Astrocyte of the spinal cord (primary cell): Measurements from ENCODE around the gene CUL5.
"Not testable (repeated sequence)": the region's sequence is repeated elsewhere in the genome, so short reads cannot be mapped to it uniquely, and the experiment has no call there.

Source experiments
- DNase-seq: peaks from one replicate; pipeline ENCODE4 v3.0.0; 2011; ENCODE audit warnings: low read depth, low spot score
- H3K4me3 ChIP-seq: 2 replicates; pipeline ENCODE4 v1.5.1; 2011; ENCODE audit warnings: low read depth, mild to moderate bottlenecking, low read length, moderate library complexity
- in situ Hi-C: cut with HindIII; loops from 2 replicates; pipeline ENCODE4 v1.10.0; 2017; ENCODE audit warnings: low sequenced_read_pairs
- TF ChIP-seq, protein P1 (sequence below): IDR thresholded peaks from 2 replicates; pipeline ENCODE4 v1.5.1; 2012; ENCODE audit warnings: low read depth, mild to moderate bottlenecking, low read length, inconsistent platforms

Gene CUL5

DNA sequence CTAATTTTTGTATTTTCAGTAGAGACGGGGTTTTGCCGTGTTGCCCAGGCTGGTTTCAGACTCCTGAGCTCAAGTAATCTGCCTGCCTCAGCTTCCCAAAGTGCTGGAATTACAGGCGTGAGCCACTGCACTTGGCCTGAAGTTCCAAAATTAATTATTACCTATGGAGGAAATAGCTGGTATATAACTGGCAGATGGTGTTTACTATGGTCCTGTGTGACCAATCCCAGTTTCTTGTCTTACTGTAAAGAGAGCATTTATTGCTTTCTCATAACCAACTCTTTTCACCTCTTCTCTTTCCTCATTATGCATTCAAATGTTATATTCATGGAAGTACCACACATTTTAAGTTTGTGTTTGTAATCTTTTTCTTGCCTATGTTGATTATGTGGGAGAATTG, 88.5 kb downstream of the CUL5 start:
- in situ Hi-C loops = no loop called here
- TF ChIP-seq, protein P1, sequence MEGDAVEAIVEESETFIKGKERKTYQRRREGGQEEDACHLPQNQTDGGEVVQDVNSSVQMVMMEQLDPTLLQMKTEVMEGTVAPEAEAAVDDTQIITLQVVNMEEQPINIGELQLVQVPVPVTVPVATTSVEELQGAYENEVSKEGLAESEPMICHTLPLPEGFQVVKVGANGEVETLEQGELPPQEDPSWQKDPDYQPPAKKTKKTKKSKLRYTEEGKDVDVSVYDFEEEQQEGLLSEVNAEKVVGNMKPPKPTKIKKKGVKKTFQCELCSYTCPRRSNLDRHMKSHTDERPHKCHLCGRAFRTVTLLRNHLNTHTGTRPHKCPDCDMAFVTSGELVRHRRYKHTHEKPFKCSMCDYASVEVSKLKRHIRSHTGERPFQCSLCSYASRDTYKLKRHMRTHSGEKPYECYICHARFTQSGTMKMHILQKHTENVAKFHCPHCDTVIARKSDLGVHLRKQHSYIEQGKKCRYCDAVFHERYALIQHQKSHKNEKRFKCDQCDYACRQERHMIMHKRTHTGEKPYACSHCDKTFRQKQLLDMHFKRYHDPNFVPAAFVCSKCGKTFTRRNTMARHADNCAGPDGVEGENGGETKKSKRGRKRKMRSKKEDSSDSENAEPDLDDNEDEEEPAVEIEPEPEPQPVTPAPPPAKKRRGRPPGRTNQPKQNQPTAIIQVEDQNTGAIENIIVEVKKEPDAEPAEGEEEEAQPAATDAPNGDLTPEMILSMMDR = no peak
- no peak for DNase-seq
- no peak overlapping the region for H3K4me3 ChIP-seq

DNA sequence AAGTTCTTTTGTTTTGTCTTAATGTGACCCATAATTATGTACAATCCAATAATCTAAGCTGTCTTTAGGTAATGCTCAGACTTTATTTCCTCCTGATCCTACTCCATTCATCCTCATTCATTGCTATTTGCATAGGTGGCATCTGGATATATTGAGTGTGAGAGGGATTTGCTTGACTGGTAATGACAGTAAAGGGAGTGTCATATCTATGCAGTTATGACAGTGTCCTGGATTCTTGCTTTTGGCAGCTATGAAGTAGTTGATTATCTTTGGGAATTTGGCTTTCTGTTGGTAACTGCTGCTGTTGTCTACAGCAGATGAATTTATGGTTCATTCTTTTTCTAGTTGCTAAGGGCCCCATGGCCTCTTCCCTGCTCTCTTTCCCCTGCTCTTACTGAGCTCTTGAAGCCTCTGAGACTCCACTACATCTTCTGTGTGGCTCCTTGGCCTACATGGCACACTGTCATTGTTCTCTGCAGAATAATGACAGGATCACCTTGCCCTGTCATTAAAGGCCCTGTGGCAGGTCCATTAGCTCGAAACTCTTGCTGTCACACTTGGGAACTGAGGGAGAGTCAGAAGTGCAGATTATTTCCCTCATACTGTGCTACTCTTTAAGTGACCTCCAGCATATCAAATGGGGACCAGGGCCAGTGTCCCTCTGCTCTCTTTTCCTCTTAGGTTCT, 92.5 kb downstream of the CUL5 start:
- DNase-seq = no peak
- in situ Hi-C loops = no loop called here
- TF ChIP-seq, protein P1 = no peak
- H3K4me3 ChIP-seq = no peak overlapping the region

DNA sequence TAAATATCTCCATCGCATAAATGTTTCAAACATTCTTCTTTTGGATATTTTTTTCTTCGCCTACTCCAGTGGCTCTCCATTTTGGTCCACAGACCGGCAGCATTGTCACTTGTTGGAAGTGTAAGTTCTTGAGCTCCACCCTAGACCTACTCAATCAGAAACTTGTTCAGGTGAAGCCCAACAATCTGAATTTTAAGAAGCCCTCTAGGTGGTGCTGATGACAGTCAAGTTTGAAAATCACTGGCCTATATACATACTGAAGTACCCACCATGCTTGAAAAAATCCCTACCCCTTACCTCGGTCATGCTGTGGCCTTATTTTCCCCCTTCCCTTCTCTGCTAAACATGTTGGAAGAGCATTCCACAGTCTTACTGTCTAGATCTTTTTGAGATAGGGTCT, 102.4 kb downstream of the CUL5 start:
- in situ Hi-C loops = no loop called here
- H3K4me3 ChIP-seq = no peak overlapping the region
- TF ChIP-seq, protein P1 = no peak
- DNase-seq = no peak

DNA sequence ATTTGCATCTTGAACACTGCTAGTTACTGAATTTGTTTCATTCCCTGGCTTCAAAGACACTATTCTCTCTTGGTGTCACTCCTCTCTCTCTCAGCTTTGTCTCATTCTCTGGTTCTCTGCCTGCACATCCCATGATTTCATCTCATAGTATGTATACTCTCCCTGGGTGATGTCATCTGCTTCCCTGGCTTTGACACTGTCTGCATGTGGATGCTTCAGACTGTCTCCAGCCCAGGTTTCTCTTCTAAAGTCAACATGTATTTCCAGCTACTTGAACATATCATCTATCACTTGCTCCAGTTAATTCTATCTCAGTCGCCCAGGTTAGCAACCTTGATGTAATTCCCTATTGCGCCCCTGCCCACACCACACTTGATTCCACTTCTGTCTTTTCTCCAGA, 103.4 kb downstream of the CUL5 start:
- peak; percentile 46 for DNase-seq
- in situ Hi-C loops = no loop called here
- TF ChIP-seq, protein P1 = no peak
- H3K4me3 ChIP-seq = no peak overlapping the region

DNA sequence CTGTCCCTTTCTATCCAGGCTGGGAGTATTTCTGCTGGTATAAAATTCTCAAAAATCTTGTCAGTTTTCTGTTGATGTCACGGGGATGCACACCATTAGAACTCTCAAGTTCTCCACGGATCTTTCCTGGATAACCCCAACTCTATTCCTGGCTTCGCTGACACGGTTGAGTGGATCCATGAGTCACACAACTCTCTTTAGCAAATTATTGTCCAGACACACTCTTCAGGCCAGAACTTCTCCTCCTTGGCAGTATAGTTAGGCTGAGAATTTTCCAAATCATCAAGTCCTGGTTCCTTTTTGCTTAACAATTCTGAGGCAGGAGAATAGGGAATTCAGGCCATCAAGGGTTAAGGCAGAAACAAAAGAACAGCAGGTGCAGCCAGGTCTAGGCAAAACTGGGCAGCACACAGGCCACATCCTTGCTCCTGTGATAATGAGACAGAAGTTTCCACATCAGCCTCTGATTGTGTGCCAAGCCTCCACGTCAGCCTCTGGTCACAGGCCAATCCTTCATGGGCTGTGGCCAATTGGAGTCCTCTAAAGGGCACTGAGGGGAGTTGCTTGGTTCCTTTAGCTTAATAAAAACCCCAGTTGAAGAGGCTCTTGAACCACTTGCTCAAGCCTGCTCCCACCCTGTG, 106.9 kb downstream of the CUL5 start:
- in situ Hi-C loops = no loop called here
- TF ChIP-seq, protein P1 = no peak
- H3K4me3 ChIP-seq = no peak overlapping the region
- peak; percentile 92 for DNase-seq

DNA sequence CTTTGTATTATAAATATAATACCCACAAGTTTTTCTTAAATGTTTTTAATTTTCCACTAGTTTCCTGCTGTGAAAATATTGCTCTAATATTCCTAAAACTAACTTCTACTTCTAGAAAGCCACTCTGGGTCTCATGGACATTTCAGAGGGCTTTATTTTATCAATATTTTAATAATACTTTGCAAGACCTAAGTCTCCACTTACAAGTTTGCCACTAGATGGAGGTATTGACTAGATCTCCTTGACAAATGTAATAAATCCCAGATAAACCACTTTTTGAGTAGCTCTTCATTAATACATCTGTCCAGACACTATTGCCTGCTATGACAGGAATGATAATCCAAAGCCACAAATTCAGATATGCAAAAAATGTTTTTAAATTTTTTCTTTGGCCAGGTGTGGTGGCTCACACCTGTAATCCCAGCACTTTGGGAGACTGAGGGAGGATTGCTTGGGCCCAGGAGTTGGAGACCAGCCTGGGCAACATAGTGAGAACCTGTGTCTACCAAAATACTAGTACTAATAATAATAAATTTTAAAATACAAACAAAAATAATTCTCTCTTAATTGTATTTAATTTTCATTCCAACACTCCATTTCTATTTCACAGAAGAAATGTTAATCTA, 109.2 kb downstream of the CUL5 start:
- H3K4me3 ChIP-seq = no peak overlapping the region
- TF ChIP-seq, protein P1 = peak; percentile 56
- in situ Hi-C loops = no loop called here
- DNase-seq = peak; percentile 72

DNA sequence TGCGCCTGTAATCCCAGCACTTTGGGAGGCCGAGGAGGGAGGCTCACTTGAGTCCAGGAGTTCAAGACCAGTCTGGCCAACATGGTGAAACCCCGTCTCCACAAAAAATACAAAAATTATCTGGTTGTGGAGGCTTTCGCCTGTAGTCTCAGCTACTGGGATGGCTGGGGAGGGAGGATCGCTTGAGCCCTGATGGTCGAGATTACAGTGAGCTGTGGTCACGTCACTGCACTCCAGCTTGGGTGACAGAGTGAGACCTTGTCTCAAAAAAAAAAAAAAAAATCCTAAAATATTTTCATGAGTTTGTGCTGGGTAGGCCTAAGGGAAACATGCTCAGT, 112.2 kb downstream of the CUL5 start:
- DNase-seq, in situ Hi-C loops: not testable (repeated sequence)
- peak overlapping the region; percentile 54 for H3K4me3 ChIP-seq
